LNCAP (cell line): ENCODE measurements around the gene APOL6.

Source experiments
- TF ChIP-seq, protein P1 (sequence below): fragments of 450-650 bp; IDR thresholded peaks from 2 replicates; pipeline ENCODE4 v1.5.1; 2017; ENCODE audit warnings: mild to moderate bottlenecking

APOL6 gene

DNA sequence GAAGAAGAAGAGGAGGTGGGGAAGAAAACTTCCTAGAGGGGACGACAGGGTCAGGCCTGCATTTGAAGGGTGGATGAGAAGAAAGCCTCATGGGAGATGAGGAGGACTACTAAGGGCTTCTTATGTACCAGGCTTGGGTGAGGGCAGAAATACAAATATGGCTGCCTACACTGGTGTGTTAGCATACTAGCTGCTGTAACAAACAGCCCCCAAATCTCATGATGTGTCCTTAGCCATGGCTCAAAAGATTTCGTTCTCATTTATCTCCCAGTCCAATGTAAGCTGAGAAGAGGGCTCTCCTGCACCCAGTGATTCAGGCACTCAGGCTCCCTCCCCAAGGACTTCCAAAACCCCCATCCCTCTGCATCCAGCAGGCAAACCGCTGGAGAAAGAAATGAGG lies 19.5 kb upstream of the APOL6 start:
- TF ChIP-seq, protein P1, sequence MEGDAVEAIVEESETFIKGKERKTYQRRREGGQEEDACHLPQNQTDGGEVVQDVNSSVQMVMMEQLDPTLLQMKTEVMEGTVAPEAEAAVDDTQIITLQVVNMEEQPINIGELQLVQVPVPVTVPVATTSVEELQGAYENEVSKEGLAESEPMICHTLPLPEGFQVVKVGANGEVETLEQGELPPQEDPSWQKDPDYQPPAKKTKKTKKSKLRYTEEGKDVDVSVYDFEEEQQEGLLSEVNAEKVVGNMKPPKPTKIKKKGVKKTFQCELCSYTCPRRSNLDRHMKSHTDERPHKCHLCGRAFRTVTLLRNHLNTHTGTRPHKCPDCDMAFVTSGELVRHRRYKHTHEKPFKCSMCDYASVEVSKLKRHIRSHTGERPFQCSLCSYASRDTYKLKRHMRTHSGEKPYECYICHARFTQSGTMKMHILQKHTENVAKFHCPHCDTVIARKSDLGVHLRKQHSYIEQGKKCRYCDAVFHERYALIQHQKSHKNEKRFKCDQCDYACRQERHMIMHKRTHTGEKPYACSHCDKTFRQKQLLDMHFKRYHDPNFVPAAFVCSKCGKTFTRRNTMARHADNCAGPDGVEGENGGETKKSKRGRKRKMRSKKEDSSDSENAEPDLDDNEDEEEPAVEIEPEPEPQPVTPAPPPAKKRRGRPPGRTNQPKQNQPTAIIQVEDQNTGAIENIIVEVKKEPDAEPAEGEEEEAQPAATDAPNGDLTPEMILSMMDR: no peak

DNA sequence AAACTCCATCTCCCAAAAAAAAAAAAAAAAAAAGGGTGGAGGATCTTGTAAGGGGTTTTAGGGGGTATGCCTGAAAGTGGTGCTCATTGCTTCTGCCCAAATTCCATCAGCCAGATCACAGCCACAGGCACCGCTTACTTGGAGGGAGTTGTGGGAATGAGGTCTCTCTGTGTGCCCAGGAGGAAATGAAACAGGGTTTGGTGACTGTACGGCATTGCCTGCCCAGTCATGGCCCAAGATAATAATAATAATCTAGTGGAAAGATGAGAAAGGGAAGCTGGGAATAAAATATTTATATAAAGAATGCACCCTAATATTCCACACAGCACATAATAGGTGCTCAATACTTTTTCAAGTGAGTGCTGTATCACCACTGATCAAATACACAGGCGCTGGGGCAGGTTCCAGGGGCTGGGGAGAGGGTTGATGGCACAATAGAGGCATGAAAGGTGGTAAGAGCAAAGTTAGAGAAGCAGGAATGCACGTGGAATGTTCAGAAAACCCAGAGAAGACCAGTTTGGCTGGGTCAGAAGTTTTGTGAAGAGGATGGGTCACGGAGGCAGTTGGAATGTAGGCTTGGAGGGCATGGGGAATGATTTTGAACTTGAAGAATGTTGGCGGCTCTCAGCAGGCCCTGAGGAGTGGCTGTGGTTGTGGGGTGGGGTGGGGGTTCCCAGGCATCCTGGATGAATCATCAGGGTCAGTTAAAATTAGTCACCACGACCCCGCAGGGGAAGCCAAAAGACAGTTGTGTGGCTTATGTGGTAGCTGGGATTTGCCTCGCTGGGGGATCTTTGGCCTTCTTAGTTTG lies 18.6 kb upstream of the APOL6 start:
- TF ChIP-seq, protein P1: no peak

- TF ChIP-seq, protein P1: no peak
These were observed 17.9 kb upstream of the APOL6 start for GRCh38 chr22:35630387-35630793.

DNA sequence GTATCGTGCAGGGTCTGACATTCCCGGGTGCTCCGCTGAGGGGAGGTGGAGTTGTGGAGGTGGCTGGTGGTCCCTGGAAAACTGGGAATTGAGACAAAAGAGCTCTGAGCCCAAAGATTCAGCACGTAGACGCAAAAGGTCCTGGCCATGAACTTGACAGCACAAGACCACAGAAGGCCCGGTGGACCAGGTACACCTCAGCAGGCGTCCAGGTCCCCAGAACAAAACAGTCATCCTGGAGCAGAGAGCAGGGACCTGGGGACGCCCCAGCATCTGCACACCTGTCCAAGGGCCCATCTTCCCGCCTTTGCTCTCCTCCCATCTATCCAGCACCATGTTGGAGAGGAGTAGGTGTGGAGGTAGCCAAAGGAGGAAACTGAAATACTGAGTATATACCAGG lies 17.4 kb upstream of the APOL6 start:
- TF ChIP-seq, protein P1: no peak

DNA sequence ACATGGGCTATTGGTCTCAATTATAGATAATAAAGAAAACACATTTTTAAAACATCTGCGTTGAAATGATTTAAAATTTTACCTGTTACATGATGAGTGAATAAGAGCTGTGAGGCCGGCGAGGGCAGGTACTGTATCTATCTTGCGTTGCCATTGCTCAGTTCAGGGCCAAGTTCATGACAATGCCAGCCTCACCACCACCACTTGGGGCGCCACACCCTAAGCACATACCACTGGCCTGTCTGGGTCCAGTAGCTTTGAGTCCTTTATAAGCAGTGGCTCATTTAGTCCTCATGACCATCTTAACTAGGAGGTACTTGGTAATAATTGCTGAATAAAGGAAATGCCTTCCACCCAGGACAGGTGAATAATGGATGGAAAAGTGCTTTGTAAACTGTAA lies 16.6 kb upstream of the APOL6 start:
- TF ChIP-seq, protein P1: peak; percentile 54

GRCh38 chr22:35632935-35633334 lies 15.3 kb upstream of the APOL6 start:
- TF ChIP-seq, protein P1: no peak

GRCh38 chr22:35633520-35633919 lies 14.7 kb upstream of the APOL6 start:
- TF ChIP-seq, protein P1: no peak
